ENCODE results near the gene MAP6D1. TPM values are rescaled to one million over a fixed set of nuclear protein-coding genes. Genes with fewer than 3 reads are reported as not detected.

The MAP6D1 gene
- total RNA-seq, 6 experiments from 2014 or later, result 0.22 to 0.61 (median 0.37) TPM

- peaks cover 0 to 57% (median 17%) of the 10 kb centered on the region in 4 donors for H3K36me3 ChIP-seq
- ATAC-seq (peak in 1 of 4 donors; percentile 19), DNase-seq (no peak)
These were observed 20.4 kb upstream of the MAP6D1 start for GRCh38 chr3:183845608-183846288.

DNA sequence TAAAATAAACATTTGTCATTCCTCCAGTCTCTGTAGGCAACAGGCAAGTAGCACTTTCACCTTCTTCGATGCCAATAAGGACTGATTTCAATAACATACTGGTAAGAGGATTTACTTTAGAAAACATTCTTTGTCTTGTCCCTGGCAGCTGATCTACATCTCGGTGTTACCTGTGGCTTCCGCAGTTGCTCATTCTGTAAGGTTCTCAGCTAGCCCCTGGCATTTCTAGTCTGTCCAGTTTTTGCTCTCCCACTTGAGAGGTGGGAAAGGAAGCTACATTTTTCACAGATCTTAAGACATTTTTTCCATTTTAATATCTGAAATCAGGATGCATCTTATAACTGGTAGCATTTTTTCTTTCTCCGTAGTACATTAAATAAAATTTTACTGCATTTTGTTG lies 19.7 kb upstream of the MAP6D1 start:
- Histone ChIP-seq H3K27ac (no peak overlapping the region), H3K4me1 (no peaks in the 10 kb centered on the region), H3K27me3 (no peaks in the 10 kb centered on the region), H3K36me3 (peaks cover 0 to 58% (median 21%) of the 10 kb centered on the region in 4 donors), H3K4me3 (no peak overlapping the region), H3K9me3 (no peaks in the 10 kb centered on the region)
- TF ChIP-seq CTCF (IDR thresholded peaks at IDR 0.05) (no peak), POLR2A (IDR thresholded peaks at IDR 0.05) (no peak)
- WGBS (ENCODE audit: insufficient coverage, low coverage, low lambda C conversion rate, missing lambda C conversion rate), result 96% methylated on average over 3 of the region's 4 CpGs
- intact Hi-C loops (cut with DNase I), result no loop called here
- no peak for ATAC-seq
- DNase-seq, result no peak

More at GRCh38 chr3:183845608-183846288, 20.4 kb upstream of the MAP6D1 start:
- Histone ChIP-seq H3K4me3 (no peak overlapping the region), H3K27me3 (no peaks in the 10 kb centered on the region), H3K9me3 (no peaks in the 10 kb centered on the region), H3K27ac (no peak overlapping the region), H3K4me1 (no peaks in the 10 kb centered on the region)
- 76% methylated on average over 13 of the region's 13 CpGs for WGBS (ENCODE audit: insufficient coverage, low coverage, low lambda C conversion rate, missing lambda C conversion rate)
- no peak for TF ChIP-seq CTCF (IDR thresholded peaks at IDR 0.05)
- TF ChIP-seq POLR2A (IDR thresholded peaks at IDR 0.05), result no peak
- intact Hi-C loops (cut with DNase I), result no loop called here

GRCh38 chr3:183844606-183845005 lies 19.2 kb upstream of the MAP6D1 start:
- Histone ChIP-seq H3K4me1 (no peaks in the 10 kb centered on the region), H3K36me3 (peaks cover 0 to 60% (median 23%) of the 10 kb centered on the region in 4 donors), H3K27me3 (no peaks in the 10 kb centered on the region), H3K4me3 (no peak overlapping the region), H3K27ac (no peak overlapping the region), H3K9me3 (no peaks in the 10 kb centered on the region)
- intact Hi-C loops (cut with DNase I), result no loop called here
- 86% methylated on average over 2 of the region's 2 CpGs for WGBS (ENCODE audit: insufficient coverage, low coverage, low lambda C conversion rate, missing lambda C conversion rate)
- TF ChIP-seq CTCF (IDR thresholded peaks at IDR 0.05) (no peak), POLR2A (IDR thresholded peaks at IDR 0.05) (no peak)
- DNase-seq, result no peak
- ATAC-seq, result no peak

- Histone ChIP-seq H3K27ac (no peak overlapping the region), H3K4me3 (no peak overlapping the region), H3K4me1 (no peaks in the 10 kb centered on the region), H3K36me3 (peaks cover 0 to 61% (median 25%) of the 10 kb centered on the region in 4 donors), H3K27me3 (no peaks in the 10 kb centered on the region), H3K9me3 (no peaks in the 10 kb centered on the region)
- no peak for DNase-seq
- 98% methylated on average over 3 of the region's 4 CpGs for WGBS (ENCODE audit: insufficient coverage, low coverage, low lambda C conversion rate, missing lambda C conversion rate)
- TF ChIP-seq POLR2A (IDR thresholded peaks at IDR 0.05) (no peak), CTCF (IDR thresholded peaks at IDR 0.05) (no peak)
- intact Hi-C loops (cut with DNase I), result no loop called here
- no peak for ATAC-seq
These were observed 14.4 kb upstream of the MAP6D1 start for GRCh38 chr3:183839751-183840150.

All from right lobe of liver (tissue), 6 donors.